AG20443 (cell line): ENCODE measurements around the gene C5orf47.

ENCODE experiments used
- DNase-seq: peaks from one replicate; pipeline ENCODE4 v3.0.0; 2012; ENCODE audit warnings: low spot score, mixed read lengths

Gene C5orf47

GRCh38 chr5:174044466-174045254 is 55.7 kb downstream of the C5orf47 start:
- DNase-seq, result no peak

GRCh38 chr5:174045470-174046025 is 56.6 kb downstream of the C5orf47 start, which contains the start of gene NSG2:
Gene NSG2, plus strand, starts transcription at chr5:174045706. Its CDS starts 1,050 bp downstream, at chr5:174046756.
- DNase-seq, result peak; percentile 89

GRCh38 chr5:174046558-174046957 is 57.6 kb downstream of the C5orf47 start:
- no peak for DNase-seq

- no peak for DNase-seq
Observed at GRCh38 chr5:174047472-174048099, 58.6 kb downstream of the C5orf47 start.

- DNase-seq, result no peak
Observed at GRCh38 chr5:174052636-174053035, 63.7 kb downstream of the C5orf47 start.

GRCh38 chr5:174053905-174054304 is 64.9 kb downstream of the C5orf47 start:
- no peak for DNase-seq
